Heart right ventricle (tissue), 16 donors: ENCODE data around the gene SPATS2. TPM values are rescaled to one million over a fixed set of nuclear protein-coding genes. Genes with fewer than 3 reads are reported as not detected.

Source experiments
- ATAC-seq, 8 donors: fragments of 200-7000 bp; cut with Tn5 transposase; one replicate each; pipeline ENCODE4 v1.9.1; 2020; ENCODE audit warnings: mild to moderate bottlenecking in 8 of 8, moderate library complexity in 8 of 8, moderate number of reproducible peaks in 1 of 8
- DNase-seq, 2 donors: peaks; one replicate each; pipeline ENCODE4 v3.0.0-alpha.2; 2020
- H3K27ac ChIP-seq, 10 donors: fragments of 200-600 bp; sonication (generic) in 2 of 10; one replicate each; pipeline versions ENCODE4 v1.5.0 to v1.8.0; 2020 to 2022; ENCODE audit warnings: mild to moderate bottlenecking in 3 of 10
- H3K27me3 ChIP-seq, 7 donors: fragments of 200-600 bp; one replicate each; pipeline ENCODE4 v1.8.0; 2021 to 2022; ENCODE audit warnings: mild to moderate bottlenecking in 2 of 7
- H3K36me3 ChIP-seq, 9 donors: fragments of 200-600 bp; sonication (generic) in 1 of 9; one replicate each; pipeline versions ENCODE4 v1.5.0 to v1.8.0; 2020 to 2022; ENCODE audit warnings: mild to moderate bottlenecking in 2 of 9
- H3K4me1 ChIP-seq, 9 donors: fragments of 200-600 bp; sonication (generic) in 1 of 9; one replicate each; pipeline versions ENCODE4 v1.5.0 to v1.8.0; 2020 to 2022; ENCODE audit warnings: mild to moderate bottlenecking in 4 of 9
- H3K4me3 ChIP-seq, 10 donors: fragments of 200-600 bp; sonication (generic) in 2 of 10; one replicate each; pipeline versions ENCODE4 v1.5.0 to v1.8.0; 2020 to 2022; ENCODE audit warnings: mild to moderate bottlenecking in 7 of 10, moderate library complexity in 2 of 10
- H3K9me3 ChIP-seq, 11 donors: fragments of 200-600 bp in 10 of 11; sonication (generic) in 2 of 11; one replicate each; pipeline versions ENCODE4 v1.5.0 to v1.8.0; 2013 to 2022; ENCODE audit warnings: mild to moderate bottlenecking in 2 of 11, control low read depth in 1 of 11, moderate library complexity in 1 of 11
- CTCF ChIP-seq, 9 donors: fragments of 200-600 bp; sonication (generic) in 2 of 9; IDR thresholded peaks; one replicate each; pipeline versions ENCODE4 v1.5.0 to v1.8.0; 2021 to 2022; ENCODE audit warnings: antibody characterized with exemption in 9 of 9, mild to moderate bottlenecking in 5 of 9, moderate library complexity in 1 of 9
- WGBS, 2 donors: extraction: QIAGEN DNeasy Blood & Tissue Kit; methylation state at CpG; one replicate each; pipeline ENCODE4 v1.1.7; 2013; ENCODE audit warnings: inconsistent platforms in 1 of 2; 5-methylcytosine and 5-hydroxymethylcytosine counted together
- intact Hi-C, 10 donors: fragments of 100-400 bp; cut with DNase I; formaldehyde crosslinking; loops; one replicate each; pipeline versions ENCODE4 v1.11.1 to v1.14.2; 2022
- polyA plus RNA-seq, 2 donors: library from polyadenylated mRNA; stranded (reverse); fragments of 200-250 nt; gene quantifications; one replicate each; pipeline ENCODE4 v1.2.3, GENCODE V29; 2013
- total RNA-seq, 10 donors: library from RNA; stranded (reverse); fragmentation: NEBNext Ultra II Directional in 3 of 10; extraction: Animal tissue kit (Norgen Biotek cat#: 25700) in 3 of 10; gene quantifications; one replicate each; pipeline versions ENCODE4 v1.2.1 to v1.2.4, GENCODE V29; 2021 to 2023
- donor health status: Arrhythmogenic right ventricular cardiomyopathy.
- donor health status: ischemic (EF 13 %, LVEDD 7.1; RV severe dilation, severe dysfunction).
- donor health status: healthy with polysubstance abuse.
- donor health status: DM: no; HTN: yes; CAD: no.
- donor health status: DM: no; HTN: no; CAD: no.
- donor health status: ischemic (EF 25% LVEDD 6.9; RV normal size, moderate dysfunction).
- donor health status: ischemic (EF 25% LVEDD 5.7; RV mildly dilated, moderate dysfunction).
- donor health status: healthy.
- donor health status: DM: yes; HTN: yes; CAD: no.
- donor health status: Ischemic cardiomyopathy.
- donor health status: ischemic (EF 35%, LVEDD 5.7; RV mildly dilated, moderate dysfunction).
- donor health status: nonischemic (EF 11% LVEDD 7.7; RV severe dilation, severe dysfunction).
- donor health status: DM: yes; HTN: yes; CAD: no.
- donor health status: PGD.
- donor health status: ischemic (EF 29% LVEDD 5.4; RV normal size, mild dysfunction).
- donor health status: nonischemic (EF 23%, LVEDD 6.1; RV moderate dilation, normal function).

The SPATS2 gene
- total and polyA plus RNA-seq, 12 donors = 3.5 to 11.5 (median 5.1) TPM

GRCh38 chr12:49346659-49347310, 20.5 kb upstream of the SPATS2 start, which contains the start of gene DNAJC22:
Gene DNAJC22, plus strand, starts transcription at chr12:49346888. Its CDS starts 1,985 bp downstream, at chr12:49348873.
- TF ChIP-seq CTCF (IDR thresholded peaks at IDR 0.05) = no peak
- WGBS, 2 donors = 1 to 2% methylated on average over 47 of the region's 47 CpGs
- Histone ChIP-seq H3K9me3 (no peaks in the 10 kb centered on the region), H3K27me3 (peaks cover 22 to 98% (median 84%) of the 10 kb centered on the region in 7 donors), H3K36me3 (no peaks in the 10 kb centered on the region), H3K4me1 (peaks cover 32 to 63% (median 54%) of the 10 kb centered on the region in 9 donors), H3K4me3 (peak within 1 kb of the TSS in 9 of 10 donors; percentile 23 to 51 (median 43)), H3K27ac (no peak within 1 kb of the TSS)
- ATAC-seq (peak in 6 of 8 donors; percentile 4 to 26 (median 14)), DNase-seq (no peak)
- intact Hi-C loops = loop anchor here in 1 of 10 donors (10.0 kb wide), 1 partner anchor 52 kb away; the partner anchor contains the start of gene PRPH

DNA sequence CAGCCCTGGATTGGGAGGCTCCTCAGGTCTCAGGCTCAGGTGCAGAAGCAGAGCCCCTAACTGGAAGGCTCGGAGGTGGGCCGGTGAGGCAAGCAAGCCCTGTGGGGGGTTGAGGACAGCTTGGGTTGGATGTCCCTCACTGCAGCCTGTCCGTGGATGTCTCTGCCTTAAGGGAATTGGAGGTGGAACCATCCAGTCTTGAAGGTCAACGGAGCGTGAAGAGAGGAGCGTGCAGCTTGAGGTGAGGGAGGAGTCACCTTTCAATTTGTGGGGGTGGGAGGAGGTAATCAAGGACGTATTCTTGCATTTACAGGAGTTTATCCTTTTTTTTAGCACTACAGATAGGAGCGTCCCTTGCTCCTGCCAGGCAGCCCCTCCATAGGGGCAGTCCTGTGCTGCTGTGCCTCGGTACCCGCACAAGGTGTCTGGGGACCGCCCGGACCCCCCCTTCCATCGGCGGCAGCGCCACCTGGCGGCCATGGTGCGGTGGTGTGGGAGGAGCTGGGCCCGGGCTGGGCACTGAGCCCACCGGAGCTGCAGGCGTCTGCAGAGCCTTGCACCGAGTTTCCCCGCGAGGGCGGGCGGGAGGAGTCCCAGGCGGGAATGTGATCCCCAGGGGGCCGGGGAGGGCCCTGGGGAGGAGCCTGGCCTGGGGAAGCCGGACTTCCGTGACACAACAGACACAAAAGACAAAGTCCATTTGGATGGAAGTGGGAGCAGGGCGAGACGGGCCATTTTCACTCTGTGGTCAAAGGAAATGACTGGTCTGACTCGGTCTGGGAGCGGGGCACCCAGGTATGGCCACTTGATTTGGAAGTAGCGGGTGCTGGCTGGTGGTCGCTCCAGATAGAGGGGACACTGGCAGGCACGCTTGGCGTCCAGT, 19.7 kb upstream of the SPATS2 start:
- H3K36me3 ChIP-seq = no peaks in the 10 kb centered on the region
- peak; percentile 88 to 99 (median 98) for TF ChIP-seq CTCF (IDR thresholded peaks at IDR 0.05)
- H3K27me3 ChIP-seq = peaks cover 22 to 98% (median 77%) of the 10 kb centered on the region in 7 donors
- H3K9me3 ChIP-seq = no peaks in the 10 kb centered on the region
- peak; percentile 77 to 83 for DNase-seq
- 7 to 10% methylated on average over 34 to 37 of the region's 37 CpGs for WGBS, 2 donors
- peak; percentile 87 to 95 (median 92) for ATAC-seq
- no peak overlapping the region for H3K27ac ChIP-seq
- intact Hi-C loops = loop anchor here in 1 of 10 donors (10.0 kb wide), 1 partner anchor 53 kb away; the partner anchor contains the start of gene PRPH
- peaks cover 28 to 55% (median 47%) of the 10 kb centered on the region in 9 donors for H3K4me1 ChIP-seq
- peak overlapping the region in 9 of 10 donors; percentile 23 to 51 (median 43) for H3K4me3 ChIP-seq

DNA sequence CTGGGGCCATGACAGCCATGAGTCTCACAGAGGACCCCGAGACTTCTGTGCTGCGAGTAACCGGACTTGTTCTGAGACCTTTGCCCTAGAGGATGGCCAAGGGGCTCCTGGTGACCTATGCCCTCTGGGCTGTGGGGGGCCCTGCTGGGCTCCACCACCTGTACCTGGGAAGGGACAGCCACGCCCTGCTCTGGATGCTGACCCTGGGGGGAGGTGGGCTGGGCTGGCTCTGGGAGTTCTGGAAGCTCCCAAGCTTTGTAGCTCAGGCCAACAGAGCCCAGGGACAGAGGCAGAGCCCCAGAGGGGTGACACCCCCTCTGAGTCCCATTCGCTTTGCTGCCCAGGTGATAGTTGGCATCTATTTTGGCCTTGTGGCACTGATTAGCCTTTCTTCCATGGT, 18.5 kb upstream of the SPATS2 start:
- Histone ChIP-seq H3K36me3 (no peaks in the 10 kb centered on the region), H3K4me1 (peaks cover 22 to 43% (median 37%) of the 10 kb centered on the region in 9 donors), H3K27ac (no peak overlapping the region), H3K4me3 (no peak overlapping the region), H3K27me3 (peaks cover 22 to 98% (median 75%) of the 10 kb centered on the region in 7 donors), H3K9me3 (no peaks in the 10 kb centered on the region)
- ATAC-seq = no peak
- no peak for DNase-seq
- intact Hi-C loops = loop anchor here in 1 of 10 donors (10.0 kb wide), 1 partner anchor 54 kb away; the partner anchor contains the start of gene PRPH
- TF ChIP-seq CTCF (IDR thresholded peaks at IDR 0.05) = no peak
- WGBS, 2 donors = 95 to 96% methylated on average over 5 of the region's 5 CpGs

DNA sequence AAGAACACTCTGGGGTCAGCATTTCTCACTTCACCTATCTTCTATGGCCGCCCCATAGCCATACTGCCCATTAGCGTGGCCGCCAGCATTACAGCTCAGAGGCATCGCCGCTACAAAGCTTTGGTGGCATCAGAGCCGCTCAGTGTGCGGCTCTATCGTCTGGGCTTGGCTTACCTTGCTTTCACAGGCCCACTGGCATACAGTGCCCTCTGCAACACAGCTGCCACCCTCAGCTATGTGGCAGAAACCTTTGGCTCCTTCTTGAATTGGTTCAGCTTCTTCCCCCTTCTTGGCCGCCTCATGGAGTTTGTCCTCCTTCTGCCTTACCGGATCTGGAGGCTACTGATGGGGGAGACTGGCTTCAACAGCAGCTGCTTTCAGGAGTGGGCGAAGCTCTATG, 18.0 kb upstream of the SPATS2 start:
- H3K4me3 ChIP-seq = no peak overlapping the region
- ATAC-seq (no peak), DNase-seq (no peak)
- intact Hi-C loops = loop anchor here in 1 of 10 donors (10.0 kb wide), 1 partner anchor 54 kb away; the partner anchor contains the start of gene PRPH
- H3K36me3 ChIP-seq = no peaks in the 10 kb centered on the region
- H3K4me1 ChIP-seq = peaks cover 22 to 39% (median 37%) of the 10 kb centered on the region in 9 donors
- WGBS, 2 donors = 96 to 98% methylated on average over 11 of the region's 11 CpGs
- no peaks in the 10 kb centered on the region for H3K9me3 ChIP-seq
- no peak for TF ChIP-seq CTCF (IDR thresholded peaks at IDR 0.05)
- H3K27me3 ChIP-seq = peaks cover 22 to 97% (median 73%) of the 10 kb centered on the region in 7 donors
- H3K27ac ChIP-seq = no peak overlapping the region
